WI38 (cell line): ENCODE results near the gene NHLRC2.
"Not testable (repeated sequence)": the region's sequence is repeated elsewhere in the genome, so short reads cannot be mapped to it uniquely, and the experiment has no call there.

Source experiments
- H3K4me3 ChIP-seq: 2 replicates; pipeline ENCODE4 v1.5.1; 2011; ENCODE audit warnings: low read depth, mild to moderate bottlenecking, control low read depth, low read length
- CTCF ChIP-seq: IDR thresholded peaks from 2 replicates; pipeline ENCODE4 v1.5.1; 2012; ENCODE audit warnings: low read depth, mild to moderate bottlenecking, control low read depth, low read length

NHLRC2 gene

DNA sequence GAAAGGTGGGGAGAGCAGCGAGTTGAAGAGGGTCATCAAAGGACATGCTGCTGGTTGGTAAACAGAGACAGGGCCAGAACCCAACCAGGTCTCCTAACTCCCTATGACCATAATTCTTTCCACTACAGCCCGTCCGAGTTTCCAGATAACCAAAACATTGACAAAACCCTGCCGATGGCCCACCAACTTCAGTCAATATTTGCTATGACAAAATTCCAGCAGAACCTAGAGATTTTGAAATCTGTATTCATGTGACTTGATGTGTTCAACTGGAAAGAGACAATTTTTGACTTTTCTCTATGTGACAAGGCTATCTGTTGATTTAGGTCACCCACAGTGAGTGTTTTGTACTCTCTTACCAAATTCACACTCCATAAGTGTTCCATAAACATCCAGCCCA, 86.7 kb downstream of the NHLRC2 start:
- TF ChIP-seq CTCF: no peak
- no peak overlapping the region for H3K4me3 ChIP-seq

GRCh38 chr10:113943196-113943595, 88.7 kb downstream of the NHLRC2 start:
- H3K4me3 ChIP-seq: not testable (repeated sequence)

DNA sequence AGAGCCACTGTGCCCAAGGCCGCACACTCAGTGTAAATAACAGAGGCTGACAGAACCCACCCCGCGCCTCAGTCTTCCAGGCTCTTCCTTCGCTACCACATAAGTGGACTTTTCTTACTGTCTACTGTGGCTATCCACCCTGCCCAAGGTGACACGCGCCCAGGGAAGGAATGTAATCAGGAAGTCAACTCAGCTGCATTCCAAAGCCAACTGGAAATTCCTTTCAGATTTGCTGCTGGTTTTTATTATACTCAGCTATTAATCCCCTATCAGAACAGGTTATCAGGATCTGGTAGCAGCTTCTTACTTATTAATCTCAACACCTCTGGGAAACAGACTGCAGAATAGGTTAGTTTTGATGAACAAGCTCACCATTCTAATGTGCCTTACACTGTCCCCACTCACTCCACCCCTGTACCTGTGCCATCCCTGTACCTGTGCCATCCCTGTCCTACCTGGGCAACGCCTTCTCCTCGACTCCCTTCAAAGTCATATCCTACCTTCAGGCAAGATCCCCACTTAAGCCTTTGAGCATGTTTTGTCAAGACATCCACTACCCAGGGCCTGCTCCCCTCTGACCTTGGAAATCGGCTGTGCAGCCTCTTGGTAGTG, 90.7 kb downstream of the NHLRC2 start:
- TF ChIP-seq CTCF: no peak
- H3K4me3 ChIP-seq: no peak overlapping the region

DNA sequence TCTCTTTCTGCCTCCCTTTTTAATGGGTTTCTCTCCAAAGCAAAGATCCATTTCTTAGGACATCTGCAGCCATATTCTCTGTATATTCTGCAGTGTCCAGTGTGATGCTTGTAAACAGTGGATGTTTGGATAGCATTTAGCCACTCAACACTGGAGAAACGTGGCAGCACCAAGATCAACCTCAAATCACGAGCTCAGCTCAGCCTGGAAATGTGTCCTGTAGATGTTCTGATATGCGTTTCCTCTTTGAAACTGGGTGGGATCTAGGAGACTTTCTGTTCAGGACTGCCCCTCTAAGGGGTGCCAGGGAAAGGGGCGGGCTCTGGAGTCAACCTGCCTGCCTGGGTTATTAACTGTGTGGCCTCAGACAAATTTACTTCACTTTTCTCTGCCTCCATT, 91.2 kb downstream of the NHLRC2 start:
- TF ChIP-seq CTCF: no peak
- no peak overlapping the region for H3K4me3 ChIP-seq

GRCh38 chr10:113947184-113948041, 93.0 kb downstream of the NHLRC2 start:
- TF ChIP-seq CTCF: no peak
- no peak overlapping the region for H3K4me3 ChIP-seq

GRCh38 chr10:113948048-113948447, 93.6 kb downstream of the NHLRC2 start:
- no peak for TF ChIP-seq CTCF
- H3K4me3 ChIP-seq: no peak overlapping the region

- no peak for TF ChIP-seq CTCF
- no peak overlapping the region for H3K4me3 ChIP-seq
Observed at GRCh38 chr10:113950268-113950667, 95.8 kb downstream of the NHLRC2 start.
